GM21619 (cell line): ENCODE data around the gene DTNB.
A peak's percentile ranks its signal among the peaks of the same experiment; 100 is the strongest.

Experiments
- ATAC-seq: cut with Tn5 transposase; IDR thresholded peaks from one replicate; pipeline ENCODE4 v1.9.1; 2021; ENCODE audit not compliant: unreplicated experiment

Gene DTNB

GRCh38 chr2:25512707-25513106, 160.7 kb downstream of the DTNB start:
- no peak for ATAC-seq

- no peak for ATAC-seq
These were observed 167.2 kb downstream of the DTNB start for GRCh38 chr2:25506226-25506625.

- ATAC-seq, result no peak
These were observed 167.8 kb downstream of the DTNB start for GRCh38 chr2:25505622-25506021.

- no peak for ATAC-seq
These were observed 168.2 kb downstream of the DTNB start for GRCh38 chr2:25505182-25505581.

GRCh38 chr2:25504266-25504665, 169.1 kb downstream of the DTNB start:
- no peak for ATAC-seq

- ATAC-seq, result no peak
These were observed 174.2 kb downstream of the DTNB start for GRCh38 chr2:25499157-25499556.

- ATAC-seq, result peak; percentile 55
These were observed 175.4 kb downstream of the DTNB start for GRCh38 chr2:25497918-25498407.

GRCh38 chr2:25497229-25497917, 176.0 kb downstream of the DTNB start:
- ATAC-seq, result peak; percentile 15

- ATAC-seq, result no peak
These were observed 178.8 kb downstream of the DTNB start for GRCh38 chr2:25494616-25495015.

GRCh38 chr2:25493207-25493606, 180.2 kb downstream of the DTNB start:
- no peak for ATAC-seq

GRCh38 chr2:25492726-25493125, 180.7 kb downstream of the DTNB start:
- ATAC-seq, result no peak

- no peak for ATAC-seq
These were observed 181.3 kb downstream of the DTNB start for GRCh38 chr2:25491966-25492532.

- no peak for ATAC-seq
These were observed 182.2 kb downstream of the DTNB start for GRCh38 chr2:25491003-25491696.

GRCh38 chr2:25490217-25490616, 183.2 kb downstream of the DTNB start:
- ATAC-seq, result no peak

- no peak for ATAC-seq
These were observed 183.7 kb downstream of the DTNB start for GRCh38 chr2:25489631-25490030.

GRCh38 chr2:25483607-25484266, 189.6 kb downstream of the DTNB start:
- ATAC-seq, result peak; percentile 88

- ATAC-seq, result no peak
These were observed 191.0 kb downstream of the DTNB start for GRCh38 chr2:25482341-25482740.

- no peak for ATAC-seq
These were observed 191.7 kb downstream of the DTNB start for GRCh38 chr2:25481381-25482300.

GRCh38 chr2:25480561-25480960, 192.8 kb downstream of the DTNB start:
- no peak for ATAC-seq

GRCh38 chr2:25479761-25480160, 193.6 kb downstream of the DTNB start:
- no peak for ATAC-seq

- ATAC-seq, result no peak
These were observed 194.6 kb downstream of the DTNB start for GRCh38 chr2:25478736-25479135.
